HG03159 (cell line): ENCODE results near the gene EPHA3.

Experiments
- ATAC-seq: cut with Tn5 transposase; IDR thresholded peaks from one replicate; pipeline ENCODE4 v1.9.1; 2021; ENCODE audit warnings: mild to moderate bottlenecking, moderate library complexity; ENCODE audit not compliant: unreplicated experiment

EPHA3 gene

DNA sequence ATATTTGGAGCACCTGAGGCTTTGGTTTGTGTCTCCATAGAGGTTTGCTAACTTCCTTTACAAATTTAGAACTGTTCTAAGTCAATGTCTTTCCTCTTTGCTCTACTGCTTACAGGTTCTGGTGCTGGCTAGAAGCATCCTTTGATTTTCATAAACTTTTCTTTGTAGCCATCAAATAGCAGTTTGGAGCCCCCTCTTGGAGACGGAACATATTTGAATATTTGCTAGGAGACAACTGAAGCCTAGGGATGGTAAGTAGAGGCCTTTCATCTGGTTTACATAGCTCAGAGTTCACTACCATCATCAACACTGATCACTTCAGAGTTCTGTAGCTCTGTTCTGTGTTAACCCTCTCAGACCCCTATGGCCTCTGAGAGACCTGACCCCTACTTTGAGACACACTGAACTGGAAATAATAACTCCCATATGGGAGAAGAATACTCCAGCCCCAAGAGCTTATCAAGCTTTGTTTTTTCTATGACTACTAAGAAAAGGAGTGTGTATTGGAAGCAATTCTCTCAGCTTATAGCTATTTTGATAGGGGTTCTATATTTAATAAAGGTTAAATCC is 420.4 kb downstream of the EPHA3 start:
- no peak for ATAC-seq
